Left lung (tissue), 10 donors: ENCODE measurements around the gene RAC2. TPM values are rescaled to one million over a fixed set of nuclear protein-coding genes. Genes with fewer than 3 reads are reported as not detected.

Experiments
- ATAC-seq: fragments of 200-7000 bp; cut with Tn5 transposase; one replicate; pipeline ENCODE4 v1.9.1; 2020; ENCODE audit warnings: moderate library complexity
- DNase-seq, 4 donors: peaks; one replicate each; pipeline ENCODE4 v3.0.0-alpha.2; 2013 to 2020
- H3K27ac ChIP-seq, 2 donors: fragments of 200-600 bp; sonication (generic) in 1 of 2; one replicate each; pipeline versions ENCODE4 v1.5.0 to v1.8.0; 2020 to 2021
- H3K27me3 ChIP-seq, 2 donors: fragments of 200-600 bp; sonication (generic) in 1 of 2; one replicate each; pipeline versions ENCODE4 v1.5.0 to v1.8.0; 2020 to 2021
- H3K36me3 ChIP-seq, 2 donors: fragments of 200-600 bp; sonication (generic) in 1 of 2; one replicate each; pipeline versions ENCODE4 v1.5.0 to v1.8.0; 2020 to 2021
- H3K4me1 ChIP-seq, 2 donors: fragments of 200-600 bp; one replicate each; pipeline ENCODE4 v1.8.0; 2021
- H3K4me3 ChIP-seq, 2 donors: fragments of 200-600 bp; sonication (generic) in 1 of 2; one replicate each; pipeline versions ENCODE4 v1.5.0 to v1.8.0; 2020 to 2021; ENCODE audit warnings: mild to moderate bottlenecking in 1 of 2
- H3K9me3 ChIP-seq, 2 donors: fragments of 200-600 bp; sonication (generic) in 1 of 2; one replicate each; pipeline versions ENCODE4 v1.5.0 to v1.8.0; 2020 to 2021
- CTCF ChIP-seq, 2 donors: fragments of 200-600 bp; sonication (generic) in 1 of 2; IDR thresholded peaks; one replicate each; pipeline versions ENCODE4 v1.5.0 to v1.8.0; 2021; ENCODE audit warnings: antibody characterized with exemption in 2 of 2
- intact Hi-C, 2 donors: fragments of 100-400 bp; cut with DNase I; formaldehyde crosslinking; loops; one replicate each; pipeline versions ENCODE4 v1.11.2 to v1.14.2; 2022
- polyA plus RNA-seq, 6 donors: library from polyadenylated mRNA; unstranded; fragments of 120-200 nt; gene quantifications; one replicate each; pipeline ENCODE4 v1.2.1, GENCODE V29; 2013; ENCODE audit not compliant: insufficient read length in 6 of 6
- total RNA-seq, 2 donors: library from RNA; stranded (reverse); fragmentation: NEBNext Ultra II Directional; extraction: Animal tissue kit (Norgen Biotek cat#: 25700); gene quantifications; one replicate each; pipeline ENCODE4 v1.2.1, GENCODE V29; 2021
- donor health status: DM: no; HTN: yes; CAD: no.
- donor health status: DM: no; HTN: no; CAD: no.

Gene RAC2
- total and polyA plus RNA-seq, 8 donors = 6.7 to 77.2 (median 10.1) TPM

- Histone ChIP-seq H3K9me3 (no peaks in the 10 kb centered on the region), H3K27ac (no peak overlapping the region), H3K4me1 (peaks cover 28 to 39% of the 10 kb centered on the region in 2 donors), H3K36me3 (no peaks in the 10 kb centered on the region), H3K4me3 (no peak overlapping the region), H3K27me3 (no peaks in the 10 kb centered on the region)
- DNase-seq (no peak), ATAC-seq (no peak)
- no peak for TF ChIP-seq CTCF (IDR thresholded peaks at IDR 0.05)
- intact Hi-C loops = no loop called here
These were observed 51.9 kb downstream of the RAC2 start for GRCh38 chr22:37192204-37192603.

GRCh38 chr22:37190262-37190780, 53.7 kb downstream of the RAC2 start:
- H3K27me3 ChIP-seq = no peaks in the 10 kb centered on the region
- no peaks in the 10 kb centered on the region for H3K36me3 ChIP-seq
- no peak for TF ChIP-seq CTCF (IDR thresholded peaks at IDR 0.05)
- H3K9me3 ChIP-seq = no peaks in the 10 kb centered on the region
- DNase-seq (no peak), ATAC-seq (no peak)
- peaks cover 21 to 39% of the 10 kb centered on the region in 2 donors for H3K4me1 ChIP-seq
- no peak overlapping the region for H3K27ac ChIP-seq
- H3K4me3 ChIP-seq = no peak overlapping the region
- intact Hi-C loops = no loop called here

- Histone ChIP-seq H3K27ac (peak overlapping the region; percentile 81 to 83), H3K27me3 (no peaks in the 10 kb centered on the region), H3K36me3 (no peaks in the 10 kb centered on the region), H3K4me1 (peaks cover 21 to 42% of the 10 kb centered on the region in 2 donors), H3K4me3 (no peak overlapping the region), H3K9me3 (no peaks in the 10 kb centered on the region)
- DNase-seq (no peak), ATAC-seq (no peak)
- intact Hi-C loops = no loop called here
- TF ChIP-seq CTCF (IDR thresholded peaks at IDR 0.05) = no peak
These were observed 55.1 kb downstream of the RAC2 start for GRCh38 chr22:37188901-37189466.

- H3K4me3 ChIP-seq = peak within 1 kb of the TSS; percentile 27 to 35
- peak within 1 kb of the TSS; percentile 81 to 83 for H3K27ac ChIP-seq
- no peak for TF ChIP-seq CTCF (IDR thresholded peaks at IDR 0.05)
- H3K9me3 ChIP-seq = no peaks in the 10 kb centered on the region
- ATAC-seq (peak; percentile 80), DNase-seq (peak in 3 of 4 donors; percentile 59 to 82 (median 75))
- H3K4me1 ChIP-seq = peaks cover 21 to 42% of the 10 kb centered on the region in 2 donors
- intact Hi-C loops = no loop called here
- no peaks in the 10 kb centered on the region for H3K36me3 ChIP-seq
- no peaks in the 10 kb centered on the region for H3K27me3 ChIP-seq
These were observed 55.9 kb downstream of the RAC2 start, which contains the start of gene C1QTNF6 for GRCh38 chr22:37187891-37188761. Gene C1QTNF6 (minus strand): TSS chr22:37188247. CDS start chr22:37188213, 34 bp downstream.

- peak overlapping the region; percentile 81 to 83 for H3K27ac ChIP-seq
- H3K36me3 ChIP-seq = no peaks in the 10 kb centered on the region
- no peak for TF ChIP-seq CTCF (IDR thresholded peaks at IDR 0.05)
- peak overlapping the region; percentile 27 to 35 for H3K4me3 ChIP-seq
- intact Hi-C loops = no loop called here
- peaks cover 21 to 42% of the 10 kb centered on the region in 2 donors for H3K4me1 ChIP-seq
- H3K9me3 ChIP-seq = no peaks in the 10 kb centered on the region
- no peak for DNase-seq
- H3K27me3 ChIP-seq = no peaks in the 10 kb centered on the region
- ATAC-seq = peak; percentile 46
These were observed 56.5 kb downstream of the RAC2 start for GRCh38 chr22:37187552-37187890.
